PC-9 (cell line): ENCODE results near the gene LRRC53. TPM values are rescaled to one million over a fixed set of nuclear protein-coding genes. Genes with fewer than 3 reads are reported as not detected.

ENCODE experiments used
- BruUV-seq: library from RNA; stranded (reverse); fragments of 400-500 nt; replicated peaks from 2 replicates; lab custom pipeline; 2021; lab: Mats Ljungman, UMichigan
- CTCF ChIA-PET: fragments of 300-600 bp; sonication (Branson Sonifier 250); formaldehyde crosslinking; loops from one replicate; lab custom pipeline; 2022; ENCODE audit warnings: antibody characterized with exemption; lab: Charles Lee
- POLR2A ChIA-PET: fragments of 300-600 bp; sonication (Branson Sonifier 250); formaldehyde crosslinking; loops from one replicate; lab custom pipeline; 2022; ENCODE audit warnings: antibody characterized with exemption; ENCODE audit not compliant: unreplicated experiment; lab: Charles Lee
- DNase-seq, 2 experiments: peaks; one replicate each; pipeline versions ENCODE4 v3.0.0 to v3.0.0-alpha.2; 2015 to 2022; ENCODE audit warnings: mixed read lengths in 1 of 2
- H2AFZ ChIP-seq: fragments of 200-600 bp; sonication (generic); 2 replicates; pipeline ENCODE4 v1.8.1; 2017; ENCODE audit warnings: antibody characterized with exemption
- H3F3A ChIP-seq: fragments of 200-600 bp; sonication (generic); 2 replicates; pipeline ENCODE4 v1.8.1; 2017; ENCODE audit warnings: antibody characterized with exemption, mild to moderate bottlenecking, low read depth; ENCODE audit not compliant: insufficient read depth
- H3K27ac ChIP-seq: fragments of 200-600 bp; sonication (generic); 2 replicates; pipeline ENCODE4 v1.6.1; 2016; ENCODE audit warnings: mixed run types
- H3K27me3 ChIP-seq: fragments of 200-600 bp; sonication (generic); 2 replicates; pipeline ENCODE4 v1.6.1; 2016; ENCODE audit warnings: low read depth, mixed run types; ENCODE audit not compliant: insufficient read depth
- H3K36me3 ChIP-seq: fragments of 200-600 bp; sonication (generic); 2 replicates; pipeline ENCODE4 v1.6.1; 2016; ENCODE audit warnings: low read depth, mixed run types
- H3K4me1 ChIP-seq: fragments of 200-600 bp; sonication (generic); replicated peaks from 2 replicates; pipeline ENCODE4 v1.6.1; 2016; ENCODE audit warnings: mixed run types; ENCODE audit not compliant: insufficient read depth
- H3K4me2 ChIP-seq: fragments of 200-600 bp; sonication (generic); 2 replicates; pipeline ENCODE4 v1.6.1; 2017; ENCODE audit warnings: mixed run types
- H3K4me3 ChIP-seq: fragments of 200-600 bp; sonication (generic); 2 replicates; pipeline ENCODE4 v1.6.1; 2016; ENCODE audit warnings: mixed run types
- H3K79me2 ChIP-seq: fragments of 200-600 bp; sonication (generic); 2 replicates; pipeline ENCODE4 v1.6.1; 2017; ENCODE audit warnings: low read depth, mixed run types
- H3K9me2 ChIP-seq: fragments of 200-600 bp; sonication (generic); 2 replicates; pipeline ENCODE4 v1.8.1; 2017; ENCODE audit warnings: mild to moderate bottlenecking; ENCODE audit not compliant: insufficient read depth
- H3K9me3 ChIP-seq: fragments of 200-600 bp; sonication (generic); 2 replicates; pipeline ENCODE4 v1.8.1; 2016; ENCODE audit warnings: low read depth; ENCODE audit not compliant: insufficient read depth
- H4K20me1 ChIP-seq: fragments of 200-600 bp; sonication (generic); 2 replicates; pipeline ENCODE4 v1.8.1; 2017; ENCODE audit not compliant: insufficient read depth
- EZH2 ChIP-seq: fragments of 200-600 bp; sonication (generic); IDR thresholded peaks from 2 replicates; pipeline ENCODE4 v1.8.0; 2017; ENCODE audit warnings: antibody characterized with exemption, low read depth
- intact Hi-C: fragments of 100-400 bp; cut with micrococcal nuclease; formaldehyde crosslinking; loops from one replicate; pipeline ENCODE4 v1.10.0; 2022; ENCODE audit not compliant: unreplicated experiment
- total RNA-seq: library from RNA; stranded (reverse); gene quantifications from 2 replicates; pipeline ENCODE4 v1.2.3, GENCODE V29; 2021
- TF ChIP-seq, protein P1 (sequence below): fragments of 200-600 bp; sonication (generic); conservative IDR thresholded peaks from 2 replicates; pipeline ENCODE4 v1.6.1; 2017; ENCODE audit warnings: mixed run types, antibody characterized with exemption, mild to moderate bottlenecking, moderate library complexity

Gene LRRC53
- total RNA-seq, 1 experiment from 2014 or later = not detected

DNA sequence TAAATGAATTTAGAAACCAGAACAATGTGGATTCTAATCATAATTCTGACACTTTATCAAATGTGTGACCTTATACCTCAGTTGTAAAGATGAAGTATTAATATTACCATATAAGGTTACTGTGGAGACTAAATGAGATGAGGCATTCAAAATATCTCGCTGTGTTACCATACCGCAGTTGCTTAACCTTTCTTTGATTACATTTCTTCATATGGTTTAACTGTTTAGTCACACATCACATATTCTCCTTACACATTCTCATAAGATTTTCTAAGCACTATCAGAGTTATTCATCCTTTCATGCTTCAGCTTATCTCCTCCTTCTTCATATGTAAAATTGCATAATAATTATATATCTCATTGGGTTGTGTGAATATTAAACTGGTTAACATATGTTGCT, 88.9 kb downstream of the LRRC53 start:
- H3K4me2 ChIP-seq = no peak overlapping the region
- no peak for TF ChIP-seq EZH2
- TF ChIP-seq, protein P1, sequence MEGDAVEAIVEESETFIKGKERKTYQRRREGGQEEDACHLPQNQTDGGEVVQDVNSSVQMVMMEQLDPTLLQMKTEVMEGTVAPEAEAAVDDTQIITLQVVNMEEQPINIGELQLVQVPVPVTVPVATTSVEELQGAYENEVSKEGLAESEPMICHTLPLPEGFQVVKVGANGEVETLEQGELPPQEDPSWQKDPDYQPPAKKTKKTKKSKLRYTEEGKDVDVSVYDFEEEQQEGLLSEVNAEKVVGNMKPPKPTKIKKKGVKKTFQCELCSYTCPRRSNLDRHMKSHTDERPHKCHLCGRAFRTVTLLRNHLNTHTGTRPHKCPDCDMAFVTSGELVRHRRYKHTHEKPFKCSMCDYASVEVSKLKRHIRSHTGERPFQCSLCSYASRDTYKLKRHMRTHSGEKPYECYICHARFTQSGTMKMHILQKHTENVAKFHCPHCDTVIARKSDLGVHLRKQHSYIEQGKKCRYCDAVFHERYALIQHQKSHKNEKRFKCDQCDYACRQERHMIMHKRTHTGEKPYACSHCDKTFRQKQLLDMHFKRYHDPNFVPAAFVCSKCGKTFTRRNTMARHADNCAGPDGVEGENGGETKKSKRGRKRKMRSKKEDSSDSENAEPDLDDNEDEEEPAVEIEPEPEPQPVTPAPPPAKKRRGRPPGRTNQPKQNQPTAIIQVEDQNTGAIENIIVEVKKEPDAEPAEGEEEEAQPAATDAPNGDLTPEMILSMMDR = no peak
- no peak for DNase-seq
- no peak overlapping the region for H3K4me3 ChIP-seq
- no peaks in the 10 kb centered on the region for H3K9me2 ChIP-seq
- intact Hi-C loops = no loop called here
- H3K27me3 ChIP-seq = no peaks in the 10 kb centered on the region
- no peaks in the 10 kb centered on the region for H3K36me3 ChIP-seq
- BruUV-seq = no TSS peak
- H2AFZ ChIP-seq = no peak overlapping the region
- ChIA-PET POLR2A (no interaction called here), CTCF (no interaction called here)
- H3K27ac ChIP-seq = no peak overlapping the region
- H4K20me1 ChIP-seq = no peaks in the 10 kb centered on the region
- no peaks in the 10 kb centered on the region for H3K9me3 ChIP-seq
- no peaks in the 10 kb centered on the region for H3K79me2 ChIP-seq
- H3F3A ChIP-seq = no peaks in the 10 kb centered on the region
- no peaks in the 10 kb centered on the region for H3K4me1 ChIP-seq

DNA sequence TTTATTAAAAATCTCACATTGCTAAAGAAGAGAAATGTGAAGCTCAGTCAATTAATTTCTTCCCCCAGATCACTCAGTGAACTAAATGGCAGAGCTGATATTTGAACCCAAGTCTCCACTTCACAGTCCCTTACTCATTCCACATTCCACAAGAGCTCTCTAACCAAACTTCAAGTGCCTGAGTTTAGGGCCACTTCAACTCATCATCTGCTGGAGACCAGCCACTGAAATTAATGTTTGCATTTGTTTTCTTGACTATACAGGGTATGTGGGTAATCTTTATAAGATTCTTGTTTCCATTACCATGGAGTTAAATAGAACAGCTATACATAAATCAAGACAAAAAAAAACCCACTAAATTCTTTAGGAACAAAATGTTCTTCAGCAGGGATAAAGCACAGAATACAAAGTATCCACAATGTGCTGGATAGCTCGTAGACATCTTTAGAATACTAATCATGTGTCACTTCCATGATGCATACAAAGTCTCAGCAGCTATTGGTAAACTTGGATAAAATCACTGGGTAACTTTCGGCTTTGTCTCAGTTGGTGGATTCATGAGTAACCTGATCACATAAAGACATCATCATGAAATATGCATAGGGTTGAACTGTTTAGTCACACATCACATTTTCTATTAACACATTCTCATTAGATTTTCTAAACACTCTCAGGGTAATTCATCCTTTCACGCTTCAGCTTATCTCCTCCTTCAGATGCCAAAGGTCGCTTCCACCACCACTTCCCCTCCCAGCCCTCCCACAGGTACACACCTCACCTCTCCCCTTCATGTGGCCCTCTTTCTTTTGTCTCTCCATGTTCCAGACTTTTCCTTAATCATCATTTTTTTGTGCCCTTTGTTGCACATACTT, 89.8 kb downstream of the LRRC53 start:
- intact Hi-C loops = no loop called here
- Histone ChIP-seq H3K9me2 (no peaks in the 10 kb centered on the region), H3F3A (no peaks in the 10 kb centered on the region), H3K4me2 (no peak overlapping the region), H2AFZ (no peak overlapping the region), H3K4me1 (no peaks in the 10 kb centered on the region), H3K79me2 (no peaks in the 10 kb centered on the region), H3K27ac (no peak overlapping the region), H3K27me3 (no peaks in the 10 kb centered on the region), H3K36me3 (no peaks in the 10 kb centered on the region), H3K4me3 (no peak overlapping the region), H3K9me3 (no peaks in the 10 kb centered on the region), H4K20me1 (no peaks in the 10 kb centered on the region)
- no TSS peak for BruUV-seq
- TF ChIP-seq, protein P1 = no peak
- no peak for TF ChIP-seq EZH2
- no peak for DNase-seq
- ChIA-PET CTCF (no interaction called here), POLR2A (no interaction called here)

DNA sequence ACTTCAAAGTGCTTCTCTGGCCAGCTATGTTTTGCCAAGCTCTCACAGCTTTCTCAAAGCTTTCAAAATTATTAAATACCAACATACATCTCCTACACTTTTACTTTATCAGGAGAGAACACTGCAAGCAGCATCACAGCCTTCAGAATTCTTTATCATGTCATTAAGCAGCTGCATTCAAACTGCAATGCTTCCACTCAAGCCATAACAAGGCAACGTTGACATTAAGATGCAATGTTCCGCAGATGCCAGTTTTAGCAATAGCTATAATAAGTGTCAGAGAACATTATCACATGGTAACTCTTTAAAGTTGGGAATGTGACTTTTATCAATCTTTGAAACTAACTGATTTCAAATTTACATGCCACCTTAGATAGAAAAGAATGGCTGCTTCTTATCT, 91.9 kb downstream of the LRRC53 start:
- no TSS peak for BruUV-seq
- no peaks in the 10 kb centered on the region for H3K79me2 ChIP-seq
- H4K20me1 ChIP-seq = no peaks in the 10 kb centered on the region
- no peaks in the 10 kb centered on the region for H3K9me3 ChIP-seq
- no peaks in the 10 kb centered on the region for H3K4me1 ChIP-seq
- intact Hi-C loops = no loop called here
- no peak overlapping the region for H3K27ac ChIP-seq
- no peak overlapping the region for H3K4me3 ChIP-seq
- no peak overlapping the region for H3K4me2 ChIP-seq
- CTCF ChIA-PET = no interaction called here
- no peaks in the 10 kb centered on the region for H3F3A ChIP-seq
- H2AFZ ChIP-seq = no peak overlapping the region
- no peaks in the 10 kb centered on the region for H3K9me2 ChIP-seq
- POLR2A ChIA-PET = no interaction called here
- H3K27me3 ChIP-seq = no peaks in the 10 kb centered on the region
- H3K36me3 ChIP-seq = no peaks in the 10 kb centered on the region
- TF ChIP-seq EZH2 = no peak
- TF ChIP-seq, protein P1 = no peak
- DNase-seq = no peak

Other genes starting within 250 kb of the LRRC53 start
- gene ERICH3, start 161.2 kb upstream of the LRRC53 start, total RNA-seq = not detected in 2 replicates
- 19.7 and 24.4 TPM in 2 replicates for gene CRYZ, start 220.4 kb upstream of the LRRC53 start, total RNA-seq
- 19.7 and 19.8 TPM in 2 replicates for gene TYW3, start 220.5 kb upstream of the LRRC53 start, total RNA-seq